Endodermal cell (in vitro differentiated cells): ENCODE results near the gene C19orf53. TPM values are rescaled to one million over a fixed set of nuclear protein-coding genes. Genes with fewer than 3 reads are reported as not detected.
A peak's percentile ranks its signal among the peaks of the same experiment; 100 is the strongest.

Experiments used
- DNase-seq: peaks from one replicate; pipeline ENCODE4 v3.0.0-alpha.2; 2017
- H3K27ac ChIP-seq: 2 replicates; pipeline ENCODE4 v1.5.1; 2013; ENCODE audit warnings: mild to moderate bottlenecking, low read depth, low read length, moderate library complexity
- H3K27me3 ChIP-seq: 2 replicates; pipeline ENCODE4 v1.6.1; 2013; ENCODE audit warnings: mild to moderate bottlenecking, low read length, moderate library complexity; ENCODE audit not compliant: insufficient read depth, control insufficient read depth, poor library complexity, severe bottlenecking
- H3K36me3 ChIP-seq: 2 replicates; pipeline ENCODE4 v1.7.0; 2013; ENCODE audit warnings: mild to moderate bottlenecking, low read length, moderate library complexity; ENCODE audit not compliant: control insufficient read depth, insufficient read depth
- H3K4me1 ChIP-seq: one replicate; pipeline ENCODE4 v1.7.0; 2013; ENCODE audit warnings: low read length; ENCODE audit not compliant: control insufficient read depth, insufficient read depth
- H3K4me3 ChIP-seq: 2 replicates; pipeline ENCODE4 v1.5.1; 2013; ENCODE audit warnings: mild to moderate bottlenecking, low read length, moderate library complexity
- H3K9ac ChIP-seq: 2 replicates; pipeline ENCODE4 v1.6.1; 2013; ENCODE audit warnings: mild to moderate bottlenecking, low read length, moderate library complexity; ENCODE audit not compliant: poor library complexity, severe bottlenecking; ENCODE audit errors: extremely low read depth
- H3K9me3 ChIP-seq: 2 replicates; pipeline ENCODE4 v1.6.1; 2013; ENCODE audit warnings: mild to moderate bottlenecking, low read length, moderate library complexity; ENCODE audit not compliant: control insufficient read depth
- H3K27ac Mint-ChIP-seq: 2 replicates; pipeline ENCODE4 v1.8.0; 2020; ENCODE audit warnings: mixed read lengths
- H3K27me3 Mint-ChIP-seq: 2 replicates; pipeline ENCODE4 v1.8.0; 2021; ENCODE audit warnings: mild to moderate bottlenecking, mixed read lengths; ENCODE audit not compliant: insufficient read depth
- H3K36me3 Mint-ChIP-seq: 2 replicates; pipeline ENCODE4 v1.8.0; 2020; ENCODE audit warnings: low read depth, mixed read lengths
- H3K4me1 Mint-ChIP-seq: 2 replicates; pipeline ENCODE4 v1.8.0; 2020; ENCODE audit warnings: mixed read lengths
- H3K4me3 Mint-ChIP-seq: 2 replicates; pipeline ENCODE4 v1.8.0; 2020; ENCODE audit warnings: mild to moderate bottlenecking, moderate library complexity, mixed read lengths
- H3K9me3 Mint-ChIP-seq: 2 replicates; pipeline ENCODE4 v1.8.0; 2020; ENCODE audit warnings: mild to moderate bottlenecking, mixed read lengths
- WGBS, 2 experiments: methylation state at CpG; one replicate each; pipeline versions ENCODE4 v1.1.5 to v1.1.7; 2013; ENCODE audit warnings: missing lambda C conversion rate in 2 of 2, mixed read lengths in 1 of 2; ENCODE audit not compliant: insufficient coverage in 1 of 2, insufficient read length in 1 of 2; 5-methylcytosine and 5-hydroxymethylcytosine counted together
- total RNA-seq, 2 donors: library from RNA; stranded (reverse); fragmentation: NEBNext Ultra II Directional in 1 of 2; extraction: Animal tissue kit (Norgen Biotek cat#: 25700) in 1 of 2; gene quantifications; 2 replicates in 1 of 2; 3 replicates in 1 of 2; pipeline ENCODE4 v1.2.1, GENCODE V29; 2021
- TF ChIP-seq, protein P1 (sequence below): fragments of 200-600 bp; sonication (generic); conservative IDR thresholded peaks from 2 replicates; pipeline ENCODE4 v1.5.0; 2021; ENCODE audit warnings: antibody characterized with exemption, mild to moderate bottlenecking

C19orf53 gene
- total RNA-seq, 2 donors from 2014 or later, result 106 to 114 TPM

DNA sequence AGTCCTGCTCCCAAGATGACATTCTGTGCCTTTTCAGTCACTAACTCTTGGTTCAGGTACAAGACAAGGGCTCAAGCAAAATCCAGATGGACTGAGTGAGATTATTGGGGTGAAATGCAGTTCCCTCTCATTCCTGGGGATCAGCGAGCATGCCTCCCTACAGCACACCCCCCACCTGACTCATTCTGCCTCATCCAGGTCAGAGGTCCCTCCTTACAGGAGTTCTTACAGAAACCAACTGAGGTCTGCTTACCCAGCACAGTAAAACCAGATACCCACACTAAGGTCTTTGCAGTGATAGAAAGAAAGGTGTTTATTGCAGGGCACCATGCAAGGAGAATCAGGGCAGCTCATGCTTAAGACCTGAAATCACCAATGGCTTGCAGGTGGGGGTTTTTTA is 31.5 kb upstream of the C19orf53 start:
- peaks cover 3% of the 10 kb centered on the region for H3K36me3 ChIP-seq
- 100% methylated on average over 1 of the region's 1 CpG; no CpG with 5 or more reads in 1 of the 2 experiments for WGBS, 2 experiments
- TF ChIP-seq, protein P1, sequence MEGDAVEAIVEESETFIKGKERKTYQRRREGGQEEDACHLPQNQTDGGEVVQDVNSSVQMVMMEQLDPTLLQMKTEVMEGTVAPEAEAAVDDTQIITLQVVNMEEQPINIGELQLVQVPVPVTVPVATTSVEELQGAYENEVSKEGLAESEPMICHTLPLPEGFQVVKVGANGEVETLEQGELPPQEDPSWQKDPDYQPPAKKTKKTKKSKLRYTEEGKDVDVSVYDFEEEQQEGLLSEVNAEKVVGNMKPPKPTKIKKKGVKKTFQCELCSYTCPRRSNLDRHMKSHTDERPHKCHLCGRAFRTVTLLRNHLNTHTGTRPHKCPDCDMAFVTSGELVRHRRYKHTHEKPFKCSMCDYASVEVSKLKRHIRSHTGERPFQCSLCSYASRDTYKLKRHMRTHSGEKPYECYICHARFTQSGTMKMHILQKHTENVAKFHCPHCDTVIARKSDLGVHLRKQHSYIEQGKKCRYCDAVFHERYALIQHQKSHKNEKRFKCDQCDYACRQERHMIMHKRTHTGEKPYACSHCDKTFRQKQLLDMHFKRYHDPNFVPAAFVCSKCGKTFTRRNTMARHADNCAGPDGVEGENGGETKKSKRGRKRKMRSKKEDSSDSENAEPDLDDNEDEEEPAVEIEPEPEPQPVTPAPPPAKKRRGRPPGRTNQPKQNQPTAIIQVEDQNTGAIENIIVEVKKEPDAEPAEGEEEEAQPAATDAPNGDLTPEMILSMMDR, result no peak
- no peak overlapping the region for H3K4me3 ChIP-seq
- Mint-ChIP-seq H3K4me1 (no peaks in the 10 kb centered on the region), H3K36me3 (peaks cover 30% of the 10 kb centered on the region), H3K27ac (no peak overlapping the region), H3K27me3 (no peaks in the 10 kb centered on the region), H3K4me3 (no peak overlapping the region), H3K9me3 (peaks cover 10% of the 10 kb centered on the region)
- no peaks in the 10 kb centered on the region for H3K4me1 ChIP-seq
- H3K9ac ChIP-seq, result no peak overlapping the region
- H3K27me3 ChIP-seq, result no peaks in the 10 kb centered on the region
- no peak overlapping the region for H3K27ac ChIP-seq
- peaks cover 8% of the 10 kb centered on the region for H3K9me3 ChIP-seq
- no peak for DNase-seq

DNA sequence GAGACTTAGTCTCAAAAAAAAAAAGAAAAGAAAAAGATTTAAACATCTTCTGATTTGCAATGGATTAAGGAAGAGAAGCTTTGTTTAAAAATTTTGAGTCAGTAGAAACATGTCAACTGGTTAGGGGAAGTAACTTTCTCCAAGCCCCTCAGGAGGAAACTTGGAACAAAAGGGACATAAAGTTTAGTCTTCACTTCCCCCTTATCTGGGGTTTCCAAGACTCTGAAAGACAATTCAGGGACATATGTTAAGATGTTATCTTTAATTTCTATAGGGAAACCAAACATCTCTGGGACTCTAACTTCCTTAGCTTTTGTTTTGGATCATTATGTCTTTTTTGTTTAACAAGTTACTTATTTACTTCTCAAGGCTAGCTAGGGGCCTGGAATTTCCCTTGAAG is 30.1 kb upstream of the C19orf53 start:
- no peaks in the 10 kb centered on the region for H3K27me3 ChIP-seq
- H3K27ac ChIP-seq, result no peak overlapping the region
- no peaks in the 10 kb centered on the region for H3K36me3 ChIP-seq
- no peak overlapping the region for H3K9ac ChIP-seq
- peaks cover 10% of the 10 kb centered on the region for H3K9me3 Mint-ChIP-seq
- H3K4me1 Mint-ChIP-seq, result peaks cover 5% of the 10 kb centered on the region
- H3K4me3 Mint-ChIP-seq, result no peak overlapping the region
- no peak overlapping the region for H3K4me3 ChIP-seq
- peak overlapping the region; percentile 74 for H3K27ac Mint-ChIP-seq
- H3K9me3 ChIP-seq, result peaks cover 8% of the 10 kb centered on the region
- TF ChIP-seq, protein P1, result no peak
- no peaks in the 10 kb centered on the region for H3K4me1 ChIP-seq
- H3K27me3 Mint-ChIP-seq, result no peaks in the 10 kb centered on the region
- peaks cover 24% of the 10 kb centered on the region for H3K36me3 Mint-ChIP-seq
- DNase-seq, result no peak

DNA sequence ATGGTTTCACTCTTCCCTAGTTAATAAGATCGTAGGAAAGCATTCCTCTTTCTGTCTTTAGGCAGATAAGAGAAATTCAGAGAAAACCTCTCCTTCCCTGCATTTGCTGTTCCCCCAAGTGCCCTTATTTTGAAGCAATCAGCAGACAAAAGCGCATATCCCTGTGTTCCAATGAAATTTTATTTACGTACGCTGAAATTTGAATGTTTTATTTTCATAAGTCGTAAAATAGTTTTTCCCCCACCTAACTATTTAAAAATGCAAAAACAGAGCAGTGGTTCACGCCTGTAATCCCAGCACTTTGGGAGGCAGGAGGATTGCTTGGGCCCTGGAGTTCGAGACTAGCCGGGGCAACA is 27.2 kb upstream of the C19orf53 start:
- no peak for DNase-seq
- H3K9ac ChIP-seq, result no peak overlapping the region
- H3K4me3 Mint-ChIP-seq, result peak overlapping the region; percentile 83
- 96% methylated on average over 8 of the region's 8 CpGs for WGBS, 2 experiments
- no peaks in the 10 kb centered on the region for H3K4me1 ChIP-seq
- H3K36me3 Mint-ChIP-seq, result peaks cover 18% of the 10 kb centered on the region
- H3K9me3 Mint-ChIP-seq, result peaks cover 8% of the 10 kb centered on the region
- H3K27ac Mint-ChIP-seq, result peak overlapping the region; percentile 72
- no peaks in the 10 kb centered on the region for H3K27me3 ChIP-seq
- peaks cover 7% of the 10 kb centered on the region for H3K4me1 Mint-ChIP-seq
- H3K36me3 ChIP-seq, result peaks cover 3% of the 10 kb centered on the region
- H3K4me3 ChIP-seq, result peak overlapping the region; percentile 94
- no peaks in the 10 kb centered on the region for H3K27me3 Mint-ChIP-seq
- H3K27ac ChIP-seq, result no peak overlapping the region
- peaks cover 8% of the 10 kb centered on the region for H3K9me3 ChIP-seq
- TF ChIP-seq, protein P1, result no peak
